NCI-H748 (cell line): ENCODE results near the gene DGCR2.

ENCODE experiments used
- DNase-seq: peaks from one replicate; lab custom pipeline; 2025; ENCODE audit not compliant: unreplicated experiment; lab: John Stamatoyannopoulos, UW

The DGCR2 gene

GRCh38 chr22:19109198-19110063, 12.8 kb downstream of the DGCR2 start:
- no peak for DNase-seq

GRCh38 chr22:19108807-19109197, 13.4 kb downstream of the DGCR2 start:
- no peak for DNase-seq

GRCh38 chr22:19107730-19108074, 14.5 kb downstream of the DGCR2 start:
- no peak for DNase-seq

- DNase-seq: no peak
These were observed 15.1 kb downstream of the DGCR2 start for GRCh38 chr22:19106886-19107729.

GRCh38 chr22:19105867-19106802, 16.1 kb downstream of the DGCR2 start:
- DNase-seq: no peak

- DNase-seq: no peak
These were observed 16.8 kb downstream of the DGCR2 start for GRCh38 chr22:19105456-19105855.

GRCh38 chr22:19103880-19104821, 18.1 kb downstream of the DGCR2 start:
- DNase-seq: no peak

- no peak for DNase-seq
These were observed 24.1 kb downstream of the DGCR2 start for GRCh38 chr22:19098157-19098556.

GRCh38 chr22:19097518-19097917, 24.7 kb downstream of the DGCR2 start:
- DNase-seq: no peak

GRCh38 chr22:19096555-19096954, 25.7 kb downstream of the DGCR2 start:
- DNase-seq: no peak

- no peak for DNase-seq
These were observed 27.7 kb downstream of the DGCR2 start for GRCh38 chr22:19094393-19094997.

GRCh38 chr22:19092725-19093124, 29.5 kb downstream of the DGCR2 start:
- no peak for DNase-seq

GRCh38 chr22:19090586-19091127, 31.6 kb downstream of the DGCR2 start:
- no peak for DNase-seq

GRCh38 chr22:19090183-19090582, 32.0 kb downstream of the DGCR2 start:
- no peak for DNase-seq

- DNase-seq: no peak
These were observed 33.2 kb downstream of the DGCR2 start for GRCh38 chr22:19088866-19089595.

GRCh38 chr22:19086896-19087295, 35.3 kb downstream of the DGCR2 start:
- DNase-seq: no peak

GRCh38 chr22:19086417-19086816, 35.8 kb downstream of the DGCR2 start:
- no peak for DNase-seq

GRCh38 chr22:19085233-19085718, 36.9 kb downstream of the DGCR2 start:
- no peak for DNase-seq
